Measurements from ENCODE around the gene LONP2.
"Not testable (repeated sequence)": the region's sequence is repeated elsewhere in the genome, so short reads cannot be mapped to it uniquely, and the experiment has no call there.

The LONP2 gene

GRCh38 chr16:48300391-48300856 lies 56.3 kb downstream of the LONP2 start:
- Histone ChIP-seq H3K27ac (ENCODE audit: low read depth, low read length, poor library complexity, severe bottlenecking) (no peak overlapping the region), H3K4me1 (ENCODE audit: insufficient read depth, low read length, severe bottlenecking) (no peaks in the 10 kb centered on the region), H3F3A (ENCODE audit: insufficient read depth, low read length) (no peaks in the 10 kb centered on the region), H3K9me2 (ENCODE audit: low read depth, low read length) (no peaks in the 10 kb centered on the region), H2AFZ (ENCODE audit: low read length) (no peak overlapping the region), H3K4me3 (ENCODE audit: low read depth, low read length, poor library complexity, severe bottlenecking) (no peak overlapping the region), H3K36me3 (ENCODE audit: insufficient read depth, low read length) (peaks cover 53% of the 10 kb centered on the region), H3K27me3 (ENCODE audit: insufficient read depth, low read length) (no peaks in the 10 kb centered on the region), H3K4me2 (ENCODE audit: low read length) (no peak overlapping the region), H4K20me1 (ENCODE audit: insufficient read depth, low read length) (no peaks in the 10 kb centered on the region), H3K9me3 (ENCODE audit: low read length) (no peaks in the 10 kb centered on the region), H3K9ac (ENCODE audit: low read length) (no peak overlapping the region), H3K79me2 (ENCODE audit: insufficient read depth, low read length) (no peaks in the 10 kb centered on the region)
- TF ChIP-seq CTCF (IDR thresholded peaks at IDR 0.05; ENCODE audit: low read length) (no peak), EZH2 (IDR thresholded peaks at IDR 0.05; ENCODE audit: borderline replicate concordance, low read length) (no peak)

- H3K4me3 ChIP-seq (ENCODE audit: low read depth, low read length, poor library complexity, severe bottlenecking) = no peak overlapping the region
- peaks cover 61% of the 10 kb centered on the region for H3K36me3 ChIP-seq (ENCODE audit: insufficient read depth, low read length)
Observed at GRCh38 chr16:48308535-48308934, 64.4 kb downstream of the LONP2 start.

GRCh38 chr16:48310908-48311641 lies 67.0 kb downstream of the LONP2 start:
- Histone ChIP-seq H3K27ac (ENCODE audit: low read depth, low read length, poor library complexity, severe bottlenecking) (no peak overlapping the region), H3K27me3 (ENCODE audit: insufficient read depth, low read length) (no peaks in the 10 kb centered on the region), H3F3A (ENCODE audit: insufficient read depth, low read length) (no peaks in the 10 kb centered on the region), H3K9me3 (ENCODE audit: low read length) (peaks cover 8% of the 10 kb centered on the region; the same call in 1 of the 2 replicates), H3K79me2 (ENCODE audit: insufficient read depth, low read length) (no peaks in the 10 kb centered on the region), H3K4me3 (ENCODE audit: low read depth, low read length, poor library complexity, severe bottlenecking) (no peak overlapping the region), H2AFZ (ENCODE audit: low read length) (no peak overlapping the region), H3K9me2 (ENCODE audit: low read depth, low read length) (no peaks in the 10 kb centered on the region), H3K4me1 (ENCODE audit: insufficient read depth, low read length, severe bottlenecking) (no peaks in the 10 kb centered on the region), H3K4me2 (ENCODE audit: low read length) (no peak overlapping the region), H3K36me3 (ENCODE audit: insufficient read depth, low read length) (peaks cover 55% of the 10 kb centered on the region), H4K20me1 (ENCODE audit: insufficient read depth, low read length) (no peaks in the 10 kb centered on the region), H3K9ac (ENCODE audit: low read length) (no peak overlapping the region)
- TF ChIP-seq CTCF (IDR thresholded peaks at IDR 0.05; ENCODE audit: low read length) (no peak), EZH2 (IDR thresholded peaks at IDR 0.05; ENCODE audit: borderline replicate concordance, low read length) (no peak)

More at GRCh38 chr16:48308535-48308934, 64.4 kb downstream of the LONP2 start:
- no peak overlapping the region for H2AFZ ChIP-seq (ENCODE audit: low read length)
- TF ChIP-seq EZH2 (IDR thresholded peaks at IDR 0.05; ENCODE audit: borderline replicate concordance, low read length) (no peak), CTCF (IDR thresholded peaks at IDR 0.05; ENCODE audit: low read length) (no peak)
- H4K20me1 ChIP-seq (ENCODE audit: insufficient read depth, low read length) = no peaks in the 10 kb centered on the region
- no peak overlapping the region for H3K9ac ChIP-seq (ENCODE audit: low read length)
- H3K79me2 ChIP-seq (ENCODE audit: insufficient read depth, low read length) = no peaks in the 10 kb centered on the region
- no peaks in the 10 kb centered on the region for H3K27me3 ChIP-seq (ENCODE audit: insufficient read depth, low read length)
- H3F3A ChIP-seq (ENCODE audit: insufficient read depth, low read length) = no peaks in the 10 kb centered on the region
- H3K27ac ChIP-seq (ENCODE audit: low read depth, low read length, poor library complexity, severe bottlenecking) = no peak overlapping the region
- H3K9me2 ChIP-seq (ENCODE audit: low read depth, low read length) = no peaks in the 10 kb centered on the region
- no peak overlapping the region for H3K4me2 ChIP-seq (ENCODE audit: low read length)
- no peaks in the 10 kb centered on the region for H3K4me1 ChIP-seq (ENCODE audit: insufficient read depth, low read length, severe bottlenecking)
- H3K9me3 ChIP-seq (ENCODE audit: low read length) = peaks cover 8% of the 10 kb centered on the region; the same call in 1 of the 2 replicates

- H3K4me1 ChIP-seq (ENCODE audit: insufficient read depth, low read length, severe bottlenecking) = peaks cover 13% of the 10 kb centered on the region
Observed at GRCh38 chr16:48313905-48314304, 69.8 kb downstream of the LONP2 start.

More at GRCh38 chr16:48313905-48314304, 69.8 kb downstream of the LONP2 start:
- H4K20me1 ChIP-seq (ENCODE audit: insufficient read depth, low read length); H3K9me3 ChIP-seq (ENCODE audit: low read length); H3K79me2 ChIP-seq (ENCODE audit: insufficient read depth, low read length); H3F3A ChIP-seq (ENCODE audit: insufficient read depth, low read length); H3K27me3 ChIP-seq (ENCODE audit: insufficient read depth, low read length); H3K4me2 ChIP-seq (ENCODE audit: low read length); H3K9ac ChIP-seq (ENCODE audit: low read length); H2AFZ ChIP-seq (ENCODE audit: low read length); H3K27ac ChIP-seq (ENCODE audit: low read depth, low read length, poor library complexity, severe bottlenecking); H3K4me3 ChIP-seq (ENCODE audit: low read depth, low read length, poor library complexity, severe bottlenecking); H3K9me2 ChIP-seq (ENCODE audit: low read depth, low read length): not testable (repeated sequence)
- peaks cover 31% of the 10 kb centered on the region for H3K36me3 ChIP-seq (ENCODE audit: insufficient read depth, low read length)
